VCaP (cell line): ENCODE data around the gene ACADSB.

Experiments
- H3K27ac ChIP-seq: fragments of 450-650 bp; 2 replicates; pipeline ENCODE4 v1.5.1; 2017
- CTCF ChIP-seq: fragments of 450-650 bp; conservative IDR thresholded peaks from 2 replicates; pipeline ENCODE4 v1.5.1; 2017; ENCODE audit warnings: mild to moderate bottlenecking, moderate library complexity

Gene ACADSB

GRCh38 chr10:123026302-123026701 is 17.5 kb downstream of the ACADSB start:
- no peak overlapping the region for H3K27ac ChIP-seq
- TF ChIP-seq CTCF: no peak

DNA sequence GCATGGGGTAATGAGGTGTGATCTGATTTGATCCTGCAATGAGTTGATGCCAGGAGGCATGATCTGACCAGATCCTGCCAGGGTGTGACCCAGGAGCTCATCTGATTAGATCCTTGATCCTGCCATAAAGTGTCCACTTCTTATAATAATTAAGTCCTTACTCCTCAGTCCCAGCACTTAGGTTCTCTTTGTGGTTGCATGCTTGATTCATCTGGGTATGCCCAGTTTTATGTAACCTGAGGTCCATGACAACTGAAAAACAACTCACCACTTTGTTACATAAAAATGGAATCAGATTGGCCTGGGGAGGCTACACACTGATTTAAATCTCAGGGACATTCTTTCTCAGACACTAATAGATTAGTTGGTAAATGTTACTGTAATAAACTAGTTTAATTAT is 19.1 kb downstream of the ACADSB start:
- no peak for TF ChIP-seq CTCF
- H3K27ac ChIP-seq: no peak overlapping the region

GRCh38 chr10:123031124-123031523 is 22.3 kb downstream of the ACADSB start:
- no peak for TF ChIP-seq CTCF
- no peak overlapping the region for H3K27ac ChIP-seq

DNA sequence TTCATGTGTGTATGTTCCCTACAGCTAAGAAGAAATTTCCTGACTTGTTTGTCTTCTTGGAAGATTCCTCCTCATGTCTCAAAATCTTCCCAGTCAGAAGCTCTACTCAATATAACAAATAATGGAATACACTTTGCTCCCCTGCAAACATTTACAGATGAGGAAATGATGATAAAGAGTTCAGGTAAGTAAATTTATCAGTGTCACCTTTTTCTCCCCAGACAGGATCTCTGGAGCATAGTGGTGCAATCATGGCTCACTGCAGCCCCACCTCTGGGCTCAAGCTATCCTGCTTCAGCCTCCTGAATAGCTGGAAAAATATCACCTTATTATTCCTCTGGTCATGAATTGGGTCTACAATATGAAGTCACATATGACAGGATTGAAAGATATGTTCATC is 25.5 kb downstream of the ACADSB start:
- no peak for TF ChIP-seq CTCF

GRCh38 chr10:123035467-123036086 is 26.8 kb downstream of the ACADSB start:
- no peak overlapping the region for H3K27ac ChIP-seq
- TF ChIP-seq CTCF: no peak

More for the DNA sequence above, 25.5 kb downstream of the ACADSB start:
- no peak overlapping the region for H3K27ac ChIP-seq

GRCh38 chr10:123038782-123039631 is 30.2 kb downstream of the ACADSB start:
- H3K27ac ChIP-seq: no peak overlapping the region
- TF ChIP-seq CTCF: no peak

DNA sequence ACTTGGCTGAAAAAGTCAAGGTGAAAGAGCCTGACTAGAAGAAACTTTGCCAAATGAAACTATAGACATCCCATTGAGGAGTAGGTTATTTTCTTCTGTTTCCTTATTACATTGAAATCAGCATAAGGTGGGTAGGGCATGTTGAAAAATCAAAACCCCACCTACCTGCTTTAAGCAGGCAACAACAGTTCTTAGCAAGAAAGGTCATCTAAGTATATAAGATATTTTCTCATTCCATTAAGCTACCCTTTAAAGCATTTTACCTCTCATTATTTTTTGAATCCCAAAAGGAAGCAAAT is 30.8 kb downstream of the ACADSB start:
- H3K27ac ChIP-seq: no peak overlapping the region
- TF ChIP-seq CTCF: no peak
